ENCODE measurements around the gene ZBTB7B. TPM values are rescaled to one million over a fixed set of nuclear protein-coding genes. Genes with fewer than 3 reads are reported as not detected.

The ZBTB7B gene
- polyA plus RNA-seq, 2 of the 4 experiments (the other 2 are of a cell fraction): 20.5 to 30.7 TPM

GRCh38 chr1:155030243-155030795 lies 27.7 kb downstream of the ZBTB7B start:
- H3K4me2 ChIP-seq: no peak overlapping the region
- DNase-seq (ENCODE audit: low read depth in 1 of 2, low spot score in 1 of 2) (no peak), ATAC-seq (peak in 1 of 2 experiments; percentile 9; a peak in 1 of 6 replicates), FAIRE-seq (no peak)
- WGBS (ENCODE audit: missing lambda C conversion rate): 73% methylated on average over 14 of the region's 15 CpGs
- H3K4me3 ChIP-seq: no peak overlapping the region
- H3K4me1 ChIP-seq: peaks cover 20% of the 10 kb centered on the region
- H3K27ac ChIP-seq: no peak overlapping the region; a peak in 1 of 6 replicates
- ChIA-PET POLR2A (no interaction called here), CTCF (interaction anchor here (0.9 kb wide), 1 partner anchor 55 kb away, joined by 5 read pairs; no protein-coding TSS in a partner anchor)
- no peaks in the 10 kb centered on the region for H3K9me3 ChIP-seq
- TF ChIP-seq REST (IDR thresholded peaks at IDR 0.05): no peak
- TF ChIP-seq MYC (IDR thresholded peaks at IDR 0.05; ENCODE audit: borderline replicate concordance, low read length): no peak
- TF ChIP-seq KDM5A (IDR thresholded peaks at IDR 0.05): no peak
- no peak for TF ChIP-seq CTCF (IDR thresholded peaks at IDR 0.05)
- TF ChIP-seq JUN (IDR thresholded peaks at IDR 0.05): no peak
- no peak for TF ChIP-seq EP300 (IDR thresholded peaks at IDR 0.05)
- TF ChIP-seq CHD2 (IDR thresholded peaks at IDR 0.05; ENCODE audit: low read length, partially characterized antibody): no peak
- no peak for TF ChIP-seq ESRRA (IDR thresholded peaks at IDR 0.05; ENCODE audit: borderline replicate concordance, low read length)
- TF ChIP-seq POLR2A (IDR thresholded peaks at IDR 0.05; ENCODE audit: low read length): no peak
- TF ChIP-seq RARB (CRISPR knock-in tag; IDR thresholded peaks at IDR 0.05): no peak
- TF ChIP-seq RFX5 (IDR thresholded peaks at IDR 0.05): no peak
- no peak for TF ChIP-seq CBX2 (IDR thresholded peaks at IDR 0.05; ENCODE audit: borderline replicate concordance, low read depth)
- TF ChIP-seq FOSL2 (IDR thresholded peaks at IDR 0.05): no peak
- no peak for TF ChIP-seq FOSL2 (CRISPR knock-in tag; IDR thresholded peaks at IDR 0.05)
- TF ChIP-seq HES2 (IDR thresholded peaks at IDR 0.05): no peak
- no peak for TF ChIP-seq NR3C1 (IDR thresholded peaks at IDR 0.05)
- TF ChIP-seq SREBF2 (IDR thresholded peaks at IDR 0.05): no peak
- TF ChIP-seq NPAS2 (CRISPR knock-in tag; IDR thresholded peaks at IDR 0.05; ENCODE audit: borderline replicate concordance): no peak

GRCh38 chr1:155030899-155031298 lies 28.3 kb downstream of the ZBTB7B start:
- ChIA-PET CTCF (no interaction called here), POLR2A (interaction anchor here (0.6 kb wide), 1 partner anchor 339 kb away, joined by 3 read pairs; no protein-coding TSS in a partner anchor)
- no peaks in the 10 kb centered on the region for H3K9me3 ChIP-seq
- TF ChIP-seq MYC (IDR thresholded peaks at IDR 0.05; ENCODE audit: borderline replicate concordance, low read length): no peak
- no peak for TF ChIP-seq FOSL2 (IDR thresholded peaks at IDR 0.05)
- TF ChIP-seq FOSL2 (CRISPR knock-in tag; IDR thresholded peaks at IDR 0.05): no peak
- no peak for TF ChIP-seq BCL3 (IDR thresholded peaks at IDR 0.05)
- no peak for TF ChIP-seq MAZ (IDR thresholded peaks at IDR 0.05; ENCODE audit: borderline replicate concordance, low read depth, low read length)
- TF ChIP-seq BHLHE40 (IDR thresholded peaks at IDR 0.05; ENCODE audit: low read depth, low read length): no peak
- TF ChIP-seq HEYL (CRISPR knock-in tag; IDR thresholded peaks at IDR 0.05): no peak
- TF ChIP-seq KDM1A (IDR thresholded peaks at IDR 0.05; ENCODE audit: low read depth): no peak
- no peak for TF ChIP-seq POLR2A (IDR thresholded peaks at IDR 0.05; ENCODE audit: low read length)
- no peak for TF ChIP-seq POLR2AphosphoS2 (conservative IDR thresholded peaks at IDR 0.05; ENCODE audit: low read length)
- no peak for TF ChIP-seq RAD21 (conservative IDR thresholded peaks at IDR 0.05 in 1 of 2, IDR thresholded peaks at IDR 0.05 in 1 of 2)
- no peak for TF ChIP-seq ESRRA (IDR thresholded peaks at IDR 0.05; ENCODE audit: borderline replicate concordance, low read length)
- TF ChIP-seq RARB (CRISPR knock-in tag; IDR thresholded peaks at IDR 0.05): no peak
- no peak for TF ChIP-seq ZNF302 (CRISPR knock-in tag; IDR thresholded peaks at IDR 0.05)
- 89% methylated on average over 11 of the region's 11 CpGs for WGBS (ENCODE audit: missing lambda C conversion rate)
- ATAC-seq (peak in 1 of 2 experiments; percentile 4; a peak in 1 of 6 replicates), FAIRE-seq (no peak), DNase-seq (ENCODE audit: low read depth in 1 of 2, low spot score in 1 of 2) (no peak)
- no peak overlapping the region for H3K4me2 ChIP-seq
- no peak overlapping the region for H3K27ac ChIP-seq
- H3K4me3 ChIP-seq: no peak overlapping the region
- H3K4me1 ChIP-seq: peaks cover 14% of the 10 kb centered on the region

Measured in A549 (cell line).